Calu3 (cell line): ENCODE data around the gene NEXN. TPM values are rescaled to one million over a fixed set of nuclear protein-coding genes. Genes with fewer than 3 reads are reported as not detected.

ENCODE experiments used
- BruUV-seq: library from RNA; stranded (reverse); fragments of 400-500 nt; replicated peaks from 2 replicates; lab custom pipeline; 2021; lab: Mats Ljungman, UMichigan
- CTCF ChIA-PET: fragments of 300-600 bp; sonication (Branson Sonifier 250); formaldehyde crosslinking; loops from one replicate; lab custom pipeline; 2022; ENCODE audit warnings: antibody characterized with exemption; lab: Charles Lee
- DNase-seq: peaks from one replicate; pipeline ENCODE4 v3.0.0; 2022
- H3K27ac Mint-ChIP-seq: one replicate; pipeline ENCODE4 v1.8.0; 2022; ENCODE audit warnings: mixed read lengths; ENCODE audit not compliant: unreplicated experiment
- H3K27me3 Mint-ChIP-seq: one replicate; pipeline ENCODE4 v1.8.0; 2022; ENCODE audit warnings: mixed read lengths; ENCODE audit not compliant: unreplicated experiment
- H3K36me3 Mint-ChIP-seq: one replicate; pipeline ENCODE4 v1.8.0; 2022; ENCODE audit warnings: mild to moderate bottlenecking, moderate library complexity, mixed read lengths; ENCODE audit not compliant: insufficient read depth, unreplicated experiment
- H3K4me1 Mint-ChIP-seq: one replicate; pipeline ENCODE4 v1.8.0; 2022; ENCODE audit warnings: mild to moderate bottlenecking, low read depth, mixed read lengths; ENCODE audit not compliant: unreplicated experiment
- H3K4me3 Mint-ChIP-seq: one replicate; pipeline ENCODE4 v1.8.0; 2022; ENCODE audit warnings: mild to moderate bottlenecking, low read depth, moderate library complexity, mixed read lengths; ENCODE audit not compliant: unreplicated experiment
- H3K9me3 Mint-ChIP-seq: one replicate; pipeline ENCODE4 v1.8.0; 2022; ENCODE audit warnings: low read depth, mixed read lengths; ENCODE audit not compliant: unreplicated experiment
- CTCF ChIP-seq: fragments of 200-600 bp; IDR thresholded peaks from one replicate; pipeline ENCODE4 v1.8.0; 2022; ENCODE audit warnings: antibody characterized with exemption; ENCODE audit not compliant: unreplicated experiment
- intact Hi-C: fragments of 100-400 bp; cut with micrococcal nuclease; formaldehyde crosslinking; loops from one replicate; pipeline ENCODE4 v1.10.0; 2022; ENCODE audit not compliant: unreplicated experiment
- total RNA-seq: library from RNA; stranded (reverse); gene quantifications from 2 replicates; pipeline ENCODE4 v1.2.3, GENCODE V29; 2022

NEXN gene
- total RNA-seq, 1 experiment from 2014 or later = 2.0 TPM

DNA sequence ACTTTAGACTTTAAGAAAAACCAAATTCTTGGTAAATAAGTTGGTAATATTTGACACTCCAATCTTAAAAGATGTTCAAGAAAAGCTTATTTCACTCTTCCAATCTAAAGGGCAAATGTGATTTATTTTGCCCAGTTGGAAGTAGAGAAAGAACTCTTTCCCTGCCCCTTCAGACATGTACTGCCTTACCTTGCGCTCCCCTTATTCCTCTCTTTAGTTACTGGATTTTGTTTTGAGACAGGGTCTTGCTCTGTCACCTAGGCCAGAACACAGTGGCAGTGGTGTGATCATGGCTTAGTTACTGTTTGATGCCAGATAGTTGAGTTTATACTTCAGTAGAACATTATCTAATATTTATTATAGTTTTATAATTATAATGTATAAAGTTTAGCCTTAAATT lies 62.9 kb downstream of the NEXN start:
- TF ChIP-seq CTCF = no peak
- intact Hi-C loops = no loop called here
- Mint-ChIP-seq H3K27me3 (no peaks in the 10 kb centered on the region), H3K4me1 (no peaks in the 10 kb centered on the region), H3K9me3 (no peaks in the 10 kb centered on the region), H3K4me3 (no peak overlapping the region), H3K36me3 (peaks cover 47% of the 10 kb centered on the region), H3K27ac (peak overlapping the region; percentile 14)
- CTCF ChIA-PET = no interaction called here
- BruUV-seq = no TSS peak
- DNase-seq = no peak

GRCh38 chr1:77953907-77954306 lies 65.5 kb downstream of the NEXN start:
- Mint-ChIP-seq H3K27me3 (no peaks in the 10 kb centered on the region), H3K36me3 (peaks cover 50% of the 10 kb centered on the region), H3K9me3 (no peaks in the 10 kb centered on the region), H3K4me1 (no peaks in the 10 kb centered on the region), H3K27ac (no peak overlapping the region), H3K4me3 (no peak overlapping the region)
- intact Hi-C loops = no loop called here
- TF ChIP-seq CTCF = no peak
- BruUV-seq = no TSS peak
- DNase-seq = no peak
- CTCF ChIA-PET = no interaction called here

DNA sequence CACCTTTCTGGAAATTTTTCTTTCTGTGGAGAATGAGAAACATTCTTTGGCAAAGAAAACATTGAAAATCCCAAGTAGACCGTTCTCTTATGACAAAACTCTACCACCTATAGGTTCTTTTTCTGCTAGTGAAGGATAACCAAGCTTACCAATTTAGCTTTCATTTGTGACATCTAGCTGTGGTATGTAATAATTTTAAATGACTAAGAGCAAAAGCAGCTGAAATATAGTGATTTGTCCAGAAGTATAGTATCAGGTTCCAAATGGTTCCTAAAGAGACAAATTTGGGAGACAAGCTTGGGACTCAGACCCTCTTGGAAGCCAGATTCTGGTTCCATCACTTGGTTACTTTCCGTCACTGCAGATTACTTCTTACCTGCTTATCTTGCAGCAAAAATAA lies 66.1 kb downstream of the NEXN start:
- H3K27me3 Mint-ChIP-seq = no peaks in the 10 kb centered on the region
- H3K4me3 Mint-ChIP-seq = no peak overlapping the region
- BruUV-seq = no TSS peak
- CTCF ChIA-PET = no interaction called here
- no peak overlapping the region for H3K27ac Mint-ChIP-seq
- peaks cover 45% of the 10 kb centered on the region for H3K36me3 Mint-ChIP-seq
- no peaks in the 10 kb centered on the region for H3K4me1 Mint-ChIP-seq
- no peaks in the 10 kb centered on the region for H3K9me3 Mint-ChIP-seq
- no peak for TF ChIP-seq CTCF
- DNase-seq = no peak
- intact Hi-C loops = no loop called here

DNA sequence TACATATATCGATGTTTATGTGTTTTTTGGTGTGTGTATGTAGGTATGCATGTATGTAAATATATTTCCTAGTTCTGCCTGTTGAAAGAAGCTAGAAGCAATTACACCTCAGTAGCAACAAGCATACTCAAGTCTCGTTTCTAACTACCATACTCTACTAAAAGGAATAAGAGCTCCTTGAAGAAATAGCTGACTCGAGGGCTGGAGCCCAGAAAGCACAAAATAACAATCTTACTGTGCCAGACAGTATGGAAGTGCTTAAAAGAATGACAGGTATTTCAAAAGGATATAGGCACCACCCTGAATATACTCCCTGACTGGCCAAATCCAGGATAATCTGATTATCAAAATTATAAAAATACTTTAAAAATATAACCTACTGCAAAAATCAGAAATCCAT lies 67.3 kb downstream of the NEXN start:
- Mint-ChIP-seq H3K27me3 (no peaks in the 10 kb centered on the region), H3K9me3 (no peaks in the 10 kb centered on the region), H3K4me1 (no peaks in the 10 kb centered on the region), H3K36me3 (peaks cover 49% of the 10 kb centered on the region), H3K27ac (no peak overlapping the region), H3K4me3 (no peak overlapping the region)
- no TSS peak for BruUV-seq
- no peak for DNase-seq
- CTCF ChIA-PET = no interaction called here
- intact Hi-C loops = no loop called here
- TF ChIP-seq CTCF = no peak
